Umbilical cord (tissue), 2 donors: ENCODE results near the gene TMEM232. TPM values are rescaled to one million over a fixed set of nuclear protein-coding genes. Genes with fewer than 3 reads are reported as not detected.
A peak's percentile ranks its signal among the peaks of the same experiment; 100 is the strongest.

Experiments used
- DNase-seq: peaks from one replicate; pipeline ENCODE4 v3.0.0-alpha.2; 2015; ENCODE audit warnings: low spot score
- total RNA-seq: library from RNA; depleted of rRNA; stranded (reverse); fragments of >200 nt; gene quantifications from one replicate; pipeline ENCODE4 v1.2.3, GENCODE V29; 2014; ENCODE audit warnings: low replicate concordance; ENCODE audit not compliant: insufficient read depth

TMEM232 gene
- total RNA-seq, 1 donor from 2014 or later: 4.6 TPM

- DNase-seq: no peak
Measured at GRCh38 chr5:110517396-110517795, 209.1 kb downstream of the TMEM232 start.

DNA sequence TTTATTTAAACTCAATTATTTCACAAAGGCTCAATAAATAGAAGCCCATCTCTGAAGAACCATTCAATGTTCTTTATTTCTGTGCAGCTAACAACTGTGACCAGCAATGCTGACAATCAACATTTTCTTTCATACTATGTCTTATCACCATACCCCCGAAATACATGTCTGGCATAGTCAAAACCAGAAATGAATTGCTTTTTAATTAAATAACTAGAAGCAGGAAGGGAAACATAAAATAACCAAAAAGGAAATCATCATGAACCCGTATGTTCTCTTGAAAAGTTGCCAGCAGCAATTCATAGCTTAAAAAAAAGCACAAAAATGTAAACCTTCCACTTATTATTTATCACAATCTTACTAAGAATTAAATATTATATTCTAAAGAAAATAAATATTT is 212.4 kb downstream of the TMEM232 start:
- no peak for DNase-seq

GRCh38 chr5:110512266-110512665 is 214.2 kb downstream of the TMEM232 start:
- no peak for DNase-seq

GRCh38 chr5:110510146-110510545 is 216.3 kb downstream of the TMEM232 start:
- no peak for DNase-seq

DNA sequence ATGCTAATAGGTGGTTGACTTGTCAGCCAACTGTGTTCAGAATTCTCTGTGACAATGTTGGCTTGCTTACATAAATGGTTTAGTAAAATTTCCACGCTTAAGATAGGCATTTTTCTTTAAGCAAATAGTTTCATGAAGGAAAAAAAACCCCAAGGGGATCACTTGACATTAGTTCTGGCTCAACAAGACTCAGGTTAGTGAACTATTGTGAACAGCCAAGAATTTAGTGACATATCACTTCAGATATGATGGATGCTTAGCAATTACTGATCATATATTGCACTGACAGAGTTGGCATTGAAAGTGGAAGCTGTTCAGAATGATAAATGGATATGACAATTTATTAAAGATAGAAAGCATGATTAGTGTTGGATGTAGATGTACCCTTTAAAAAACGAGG is 218.5 kb downstream of the TMEM232 start:
- peak; percentile 2 for DNase-seq

DNA sequence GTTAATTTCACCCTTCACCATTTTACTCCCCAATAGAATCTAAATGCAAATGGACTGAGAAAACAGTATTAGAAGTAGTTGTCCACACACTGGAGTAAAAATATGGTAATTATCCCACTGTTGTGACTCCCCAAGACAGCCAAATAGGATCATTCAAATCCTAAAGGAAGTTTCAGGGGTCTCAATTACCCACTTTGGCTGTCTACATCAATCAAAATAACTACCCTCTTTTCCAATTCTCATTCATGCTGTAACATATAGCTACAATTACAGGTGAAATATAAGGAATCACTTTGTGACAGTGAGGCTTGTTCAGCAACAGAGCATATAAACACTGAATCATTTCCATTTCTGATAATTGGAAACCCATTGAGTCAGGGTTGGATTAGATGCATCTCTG is 220.1 kb downstream of the TMEM232 start:
- DNase-seq: no peak

GRCh38 chr5:110496276-110496675 is 230.2 kb downstream of the TMEM232 start:
- DNase-seq: no peak

- no peak for DNase-seq
Measured at GRCh38 chr5:110492446-110492845, 234.0 kb downstream of the TMEM232 start.

- DNase-seq: peak; percentile 65
Measured at GRCh38 chr5:110478895-110479294, 247.6 kb downstream of the TMEM232 start.

GRCh38 chr5:110477911-110478310 is 248.6 kb downstream of the TMEM232 start:
- DNase-seq: peak; percentile 24

- no peak for DNase-seq
Measured at GRCh38 chr5:110476164-110476563, 250.3 kb downstream of the TMEM232 start.

DNA sequence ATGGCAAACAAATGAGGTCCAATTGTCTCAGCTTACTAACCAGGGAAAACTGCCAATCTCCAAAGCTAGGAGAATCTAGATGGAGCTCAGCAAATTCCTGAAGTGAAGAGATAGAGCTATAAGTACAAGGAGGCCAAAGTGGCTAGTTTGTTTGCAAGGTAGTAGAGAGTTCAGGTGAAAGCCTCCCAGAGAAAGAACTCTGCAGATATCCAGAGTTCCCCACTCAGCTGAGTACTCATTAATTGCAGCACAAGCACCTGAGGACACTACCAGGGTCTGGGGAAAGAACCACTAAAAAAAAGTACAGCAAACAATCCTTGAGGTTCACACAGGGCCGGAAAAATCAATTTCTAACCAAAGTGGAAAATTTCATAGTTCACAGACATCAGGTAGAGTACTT is 250.9 kb downstream of the TMEM232 start:
- DNase-seq: no peak

DNA sequence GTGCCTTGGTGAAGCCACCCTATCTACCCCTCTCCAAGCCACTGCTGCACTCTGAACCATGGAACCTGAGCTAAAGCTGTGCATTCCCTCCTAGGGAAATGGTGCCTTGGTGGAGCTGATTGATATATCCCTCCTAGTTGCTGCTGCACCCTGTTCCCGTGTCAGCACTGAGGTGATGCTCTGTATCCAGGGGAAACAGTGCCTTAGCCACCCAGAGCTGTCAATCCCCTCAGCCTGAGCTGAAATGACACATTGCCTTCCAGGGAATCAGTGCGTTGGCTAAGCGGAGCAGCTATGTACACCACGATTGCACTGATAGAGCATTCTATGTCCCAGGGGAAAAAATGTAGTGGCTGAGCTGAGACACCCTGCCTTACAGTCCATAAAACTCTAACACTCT is 257.0 kb downstream of the TMEM232 start:
- DNase-seq: no peak

DNA sequence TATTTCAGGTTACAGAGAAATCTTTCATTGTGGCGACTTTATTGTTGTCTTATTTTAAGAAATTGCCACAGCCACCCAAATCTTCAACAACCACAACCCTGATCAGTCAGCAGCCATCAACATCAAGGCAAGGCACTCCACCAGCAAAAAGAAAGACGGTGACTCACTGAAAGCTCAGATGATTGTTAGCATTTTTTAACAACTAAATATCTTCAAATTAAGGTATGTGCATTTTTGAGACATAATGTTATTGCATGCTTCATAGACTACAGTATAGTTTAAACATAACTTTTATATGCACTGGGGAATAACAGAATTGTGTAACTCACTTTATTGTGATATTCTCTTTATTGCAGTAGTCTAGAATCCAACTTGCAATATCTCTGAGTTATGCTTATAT is 263.4 kb downstream of the TMEM232 start:
- no peak for DNase-seq

DNA sequence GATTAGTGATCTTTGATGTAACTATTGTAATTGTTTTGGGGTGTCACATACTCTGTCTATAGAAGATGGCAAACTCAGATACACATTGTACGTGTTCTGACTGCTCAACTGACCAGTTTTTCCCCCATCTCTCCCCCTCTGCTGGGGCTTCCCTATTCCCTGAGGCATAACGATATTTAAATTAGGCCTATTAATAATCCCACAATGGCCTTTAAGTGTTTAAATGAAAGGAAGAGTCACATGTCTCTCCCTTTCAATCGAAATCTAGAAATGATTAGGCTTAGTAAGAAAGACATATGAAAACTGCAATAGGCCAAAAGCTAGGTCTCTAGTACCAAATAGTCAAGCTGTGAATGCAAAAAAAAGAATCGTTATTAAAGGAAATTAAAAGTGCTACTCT is 265.6 kb downstream of the TMEM232 start:
- DNase-seq: no peak

DNA sequence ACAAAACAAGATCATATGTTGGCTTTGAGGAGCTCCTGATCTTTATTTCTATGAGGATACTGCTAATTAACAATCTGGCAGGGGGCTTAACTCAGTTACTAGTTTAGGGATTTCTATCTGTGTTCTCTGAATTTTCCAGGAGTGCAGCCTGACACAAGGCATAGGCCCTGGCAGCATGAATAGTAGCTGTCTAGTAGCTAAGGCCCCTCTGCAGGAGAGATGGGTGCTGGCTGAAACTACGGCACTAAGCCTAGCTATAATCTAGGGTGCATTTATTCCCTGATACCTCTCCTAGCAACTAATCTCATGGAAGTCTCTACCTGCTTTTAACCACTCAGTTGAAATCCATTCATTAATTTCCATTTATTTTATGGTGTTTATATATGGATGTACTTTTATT is 268.2 kb downstream of the TMEM232 start:
- DNase-seq: no peak

GRCh38 chr5:110442856-110443255 is 283.6 kb downstream of the TMEM232 start:
- no peak for DNase-seq

GRCh38 chr5:110441035-110441434 is 285.4 kb downstream of the TMEM232 start:
- no peak for DNase-seq

DNA sequence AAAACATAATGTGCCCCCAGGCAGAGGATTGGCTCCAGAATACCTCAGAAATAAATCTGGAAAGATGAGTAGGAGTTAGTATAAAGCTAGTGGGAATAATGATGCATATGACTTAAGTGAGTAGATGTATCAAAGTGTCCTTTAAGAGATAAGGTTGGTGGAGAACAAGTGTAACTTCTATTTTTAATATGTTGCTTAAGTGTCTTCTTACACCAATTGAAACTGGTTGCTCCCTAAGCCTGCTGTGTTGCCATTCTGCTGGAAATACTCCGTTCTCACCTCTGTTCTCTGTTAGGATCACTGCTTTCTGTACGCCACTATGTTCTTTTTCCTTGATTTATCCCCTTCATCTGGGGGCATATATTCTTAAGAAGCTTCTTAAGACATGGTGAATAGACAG is 286.4 kb downstream of the TMEM232 start:
- no peak for DNase-seq

DNA sequence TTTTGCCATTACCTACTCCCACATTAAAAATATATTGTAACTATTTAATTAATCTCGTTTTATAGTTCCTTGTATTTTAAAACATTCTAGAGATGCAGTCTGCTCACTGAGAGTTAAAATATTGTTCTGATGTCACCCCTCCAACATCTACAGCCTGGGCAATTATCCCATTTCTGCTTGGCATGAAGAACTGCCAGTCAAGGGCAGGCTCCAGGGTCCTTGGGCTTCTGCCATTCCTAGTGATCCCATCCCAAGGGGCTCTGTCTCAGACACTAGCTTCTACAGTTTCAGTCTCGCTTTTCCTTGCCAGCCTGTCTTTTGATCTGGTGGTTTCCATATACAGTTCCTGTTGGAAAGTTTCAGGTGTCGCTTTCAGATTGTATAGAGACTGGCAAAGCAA is 287.2 kb downstream of the TMEM232 start:
- peak; percentile 2 for DNase-seq

DNA sequence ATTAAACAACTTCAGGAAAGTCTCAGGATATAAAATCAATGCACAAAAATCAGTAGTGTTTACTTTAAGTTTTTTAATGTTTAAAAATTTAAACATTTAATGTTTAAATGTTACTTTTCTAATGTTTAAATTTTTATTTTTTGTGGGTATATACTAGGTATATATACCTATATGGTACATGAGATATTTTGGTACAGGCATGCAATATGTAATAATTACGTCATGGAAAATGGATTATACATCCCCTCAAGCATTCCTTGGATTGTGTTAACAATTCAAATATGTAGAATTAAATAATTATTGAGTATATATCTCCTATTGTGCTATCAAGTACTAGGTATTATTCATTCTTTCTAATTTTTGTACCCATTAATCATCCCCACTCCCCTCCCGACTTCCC is 291.3 kb downstream of the TMEM232 start:
- no peak for DNase-seq

DNA sequence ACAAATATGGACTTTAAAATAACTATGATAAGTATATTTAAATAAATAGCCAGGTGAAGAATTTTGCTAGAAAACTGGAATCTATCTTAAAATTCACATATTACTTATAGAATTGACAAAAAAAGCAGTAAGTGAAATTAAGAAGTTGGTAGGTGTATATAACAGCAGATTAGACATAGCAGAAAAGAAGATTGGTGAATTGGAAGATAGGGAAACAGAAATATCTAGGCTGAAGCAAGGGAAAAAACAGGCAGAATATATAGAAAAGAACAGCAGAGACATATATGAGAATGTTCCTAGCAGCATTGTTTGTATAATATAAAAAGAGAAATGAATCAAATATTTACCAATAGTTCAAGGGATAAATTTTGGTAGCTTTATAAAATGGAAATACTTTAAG is 294.9 kb downstream of the TMEM232 start:
- DNase-seq: no peak

DNA sequence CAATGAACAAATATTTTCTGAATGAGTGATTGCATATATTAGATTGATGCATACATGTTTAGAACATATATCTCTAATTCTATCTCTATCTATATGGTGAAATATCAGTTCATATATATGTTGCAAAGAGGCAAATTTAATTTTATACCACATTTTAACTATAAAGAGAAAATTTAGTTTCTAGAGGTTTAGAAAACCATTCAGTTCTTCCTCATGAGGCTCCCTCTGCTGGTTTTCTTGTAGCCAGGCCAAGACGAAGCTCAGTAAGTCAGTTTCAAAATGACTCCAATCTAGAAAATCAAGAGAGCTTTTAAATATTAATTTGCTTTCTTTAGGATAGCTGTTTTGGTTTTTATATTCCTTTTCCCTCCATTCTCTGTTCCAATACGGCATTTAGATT is 312.1 kb downstream of the TMEM232 start:
- DNase-seq: peak; percentile 35

GRCh38 chr5:110413856-110414255 is 312.6 kb downstream of the TMEM232 start:
- peak; percentile 44 for DNase-seq

DNA sequence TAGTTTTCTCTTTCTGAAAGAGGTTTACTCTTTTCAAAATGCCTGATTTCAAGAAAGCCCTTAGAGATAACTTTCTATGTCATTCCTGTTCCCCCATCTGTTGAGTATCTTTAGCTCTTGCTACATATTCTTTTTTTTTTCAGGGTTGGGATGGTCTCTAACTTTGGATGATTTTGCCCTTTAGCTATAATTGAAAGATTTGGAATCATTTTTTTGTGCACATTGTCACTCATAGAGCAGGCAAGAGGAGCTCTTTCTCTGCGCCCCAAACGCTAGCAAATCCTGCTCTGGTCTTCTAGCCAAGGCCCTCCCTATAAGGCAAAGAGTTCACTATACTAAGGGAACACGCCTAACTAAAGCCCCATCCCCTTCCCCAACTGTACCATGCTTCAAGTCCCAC is 316.9 kb downstream of the TMEM232 start:
- no peak for DNase-seq
